ENCODE data around the gene SLC44A3. TPM values are rescaled to one million over a fixed set of nuclear protein-coding genes. Genes with fewer than 3 reads are reported as not detected.

The SLC44A3 gene
- total and polyA plus RNA-seq, 12 donors, result 4.2 to 26.2 (median 9.5) TPM

GRCh38 chr1:94862718-94863117 lies 42.6 kb downstream of the SLC44A3 start:
- 94 to 98% (median 96%) methylated on average over 2 of the region's 2 CpGs for WGBS, 4 donors
- intact Hi-C loops (cut with DNase I), result no loop called here
- H3K9me3 ChIP-seq (replicated peaks in 1 of 3), result no peaks in the 10 kb centered on the region
- H3K27me3 ChIP-seq, result no peaks in the 10 kb centered on the region
- no peak for DNase-seq
- H3K27ac ChIP-seq, result peak overlapping the region; percentile 73 to 92 (median 87)
- H3K4me1 ChIP-seq (replicated peaks in 1 of 2), result peaks cover 46 to 83% of the 10 kb centered on the region in 2 donors
- TF ChIP-seq POLR2A (IDR thresholded peaks at IDR 0.05) (no peak), CTCF (IDR thresholded peaks at IDR 0.05) (no peak)
- H3K36me3 ChIP-seq (replicated peaks in 1 of 2), result no peaks in the 10 kb centered on the region
- no peak overlapping the region for H3K4me3 ChIP-seq

GRCh38 chr1:94863297-94863911 lies 43.2 kb downstream of the SLC44A3 start:
- no peak for TF ChIP-seq CTCF (IDR thresholded peaks at IDR 0.05)
- TF ChIP-seq POLR2A (IDR thresholded peaks at IDR 0.05), result no peak
- no peaks in the 10 kb centered on the region for H3K36me3 ChIP-seq (replicated peaks in 1 of 2)
- intact Hi-C loops (cut with DNase I), result no loop called here
- WGBS, 4 donors, result 0 to 1% (median 0%) methylated on average over 2 of the region's 2 CpGs
- H3K27ac ChIP-seq, result peak overlapping the region; percentile 73 to 92 (median 87)
- H3K4me1 ChIP-seq (replicated peaks in 1 of 2), result peaks cover 46 to 84% of the 10 kb centered on the region in 2 donors
- no peaks in the 10 kb centered on the region for H3K27me3 ChIP-seq
- no peaks in the 10 kb centered on the region for H3K9me3 ChIP-seq (replicated peaks in 1 of 3)
- DNase-seq, result peak in 2 of 7 donors; percentile 53 to 63
- peak overlapping the region in 1 of 4 donors; percentile 23 for H3K4me3 ChIP-seq

DNA sequence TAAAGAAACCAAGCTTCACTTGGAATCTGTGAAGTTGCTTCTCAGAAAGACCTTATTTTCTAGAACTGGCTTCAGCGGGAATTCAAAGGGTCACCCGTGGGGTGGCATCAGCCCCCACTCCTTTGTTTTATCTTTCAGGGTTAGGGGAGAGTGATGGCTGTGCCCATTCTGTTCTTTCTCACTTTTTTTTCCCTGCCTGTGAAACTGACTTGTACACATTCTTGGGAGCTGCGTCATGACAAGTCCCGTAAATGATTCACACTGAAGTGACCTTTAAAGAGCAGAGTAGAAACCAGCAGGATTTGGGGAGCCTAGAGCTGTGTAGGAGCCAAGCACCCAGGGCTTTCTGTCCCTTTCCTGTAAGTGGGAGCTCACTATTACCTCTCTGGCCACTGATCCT lies 43.8 kb downstream of the SLC44A3 start:
- Histone ChIP-seq H3K4me1 (replicated peaks in 1 of 2) (peaks cover 46 to 84% of the 10 kb centered on the region in 2 donors), H3K36me3 (replicated peaks in 1 of 2) (no peaks in the 10 kb centered on the region), H3K27me3 (no peaks in the 10 kb centered on the region), H3K9me3 (replicated peaks in 1 of 3) (no peaks in the 10 kb centered on the region), H3K27ac (peak overlapping the region; percentile 73 to 92 (median 87)), H3K4me3 (peak overlapping the region in 1 of 4 donors; percentile 23)
- DNase-seq, result peak; percentile 56 to 90 (median 81)
- intact Hi-C loops (cut with DNase I), result no loop called here
- WGBS, 4 donors, result 14 to 41% (median 20%) methylated on average over 4 of the region's 4 CpGs
- no peak for TF ChIP-seq CTCF (IDR thresholded peaks at IDR 0.05)
- peak in 1 of 2 donors; percentile 69 for TF ChIP-seq POLR2A (IDR thresholded peaks at IDR 0.05)

DNA sequence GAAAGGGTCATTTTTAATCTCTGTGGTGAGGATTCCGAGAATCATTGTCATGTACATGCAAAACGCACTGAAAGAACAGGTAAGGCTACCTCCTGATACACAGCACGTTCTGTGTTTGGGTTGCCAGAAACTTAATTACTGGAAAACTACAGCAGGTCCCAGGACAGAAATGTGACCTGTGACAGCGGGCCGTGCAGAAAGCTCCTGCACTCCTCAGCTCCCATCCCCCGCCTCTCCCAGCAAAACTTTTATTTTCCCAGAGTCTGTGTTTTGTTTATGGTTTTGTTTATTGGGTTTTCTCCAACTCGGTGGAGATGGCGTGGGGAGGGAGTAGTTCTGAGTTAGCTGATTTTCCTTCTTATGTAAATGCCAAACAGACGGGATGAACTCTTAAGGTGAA lies 44.7 kb downstream of the SLC44A3 start:
- WGBS, 4 donors, result 52 to 61% (median 54%) methylated on average over 9 of the region's 9 CpGs
- Histone ChIP-seq H3K4me1 (replicated peaks in 1 of 2) (peaks cover 46 to 80% of the 10 kb centered on the region in 2 donors), H3K4me3 (peak overlapping the region in 1 of 4 donors; percentile 23), H3K27ac (peak overlapping the region; percentile 73 to 92 (median 87)), H3K27me3 (no peaks in the 10 kb centered on the region), H3K9me3 (replicated peaks in 1 of 3) (no peaks in the 10 kb centered on the region), H3K36me3 (replicated peaks in 1 of 2) (no peaks in the 10 kb centered on the region)
- TF ChIP-seq POLR2A (IDR thresholded peaks at IDR 0.05) (no peak), CTCF (IDR thresholded peaks at IDR 0.05) (no peak)
- intact Hi-C loops (cut with DNase I), result no loop called here
- DNase-seq, result peak in 4 of 7 donors; percentile 45 to 56 (median 50)

Measured in adrenal gland (tissue), 12 donors.